AG09319 (cell line): Measurements from ENCODE around the gene NR1I3.

Experiments used
- DNase-seq: peaks from one replicate; pipeline ENCODE4 v3.0.0-alpha.2; 2010; ENCODE audit warnings: low read depth; ENCODE audit errors: extremely low read depth
- TF ChIP-seq, protein P1 (sequence below): IDR thresholded peaks from 2 replicates; pipeline ENCODE4 v1.5.1; 2011; ENCODE audit warnings: low read depth, mild to moderate bottlenecking, inconsistent platforms, low read length, moderate library complexity

Gene NR1I3

DNA sequence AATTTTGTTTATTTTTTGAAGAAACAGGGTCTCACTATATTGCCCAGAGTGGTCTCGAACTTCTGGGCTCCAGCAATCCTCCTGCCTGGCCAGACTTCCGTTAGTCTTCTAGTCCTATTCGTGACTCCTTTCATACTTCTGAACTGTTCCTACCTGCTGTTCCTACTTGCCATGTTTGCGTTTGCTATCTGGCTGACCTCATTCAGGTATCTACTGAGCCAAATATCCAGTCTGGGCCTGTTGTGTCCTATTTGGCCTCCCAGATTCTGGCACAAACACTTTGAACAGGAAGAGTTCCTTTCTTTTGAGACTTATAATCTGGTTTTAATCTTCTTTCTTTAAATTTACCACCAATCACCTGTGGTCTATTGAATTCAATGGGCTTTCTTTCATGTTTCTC is 6.9 kb upstream of the NR1I3 start:
- no peak for DNase-seq
- TF ChIP-seq, protein P1, sequence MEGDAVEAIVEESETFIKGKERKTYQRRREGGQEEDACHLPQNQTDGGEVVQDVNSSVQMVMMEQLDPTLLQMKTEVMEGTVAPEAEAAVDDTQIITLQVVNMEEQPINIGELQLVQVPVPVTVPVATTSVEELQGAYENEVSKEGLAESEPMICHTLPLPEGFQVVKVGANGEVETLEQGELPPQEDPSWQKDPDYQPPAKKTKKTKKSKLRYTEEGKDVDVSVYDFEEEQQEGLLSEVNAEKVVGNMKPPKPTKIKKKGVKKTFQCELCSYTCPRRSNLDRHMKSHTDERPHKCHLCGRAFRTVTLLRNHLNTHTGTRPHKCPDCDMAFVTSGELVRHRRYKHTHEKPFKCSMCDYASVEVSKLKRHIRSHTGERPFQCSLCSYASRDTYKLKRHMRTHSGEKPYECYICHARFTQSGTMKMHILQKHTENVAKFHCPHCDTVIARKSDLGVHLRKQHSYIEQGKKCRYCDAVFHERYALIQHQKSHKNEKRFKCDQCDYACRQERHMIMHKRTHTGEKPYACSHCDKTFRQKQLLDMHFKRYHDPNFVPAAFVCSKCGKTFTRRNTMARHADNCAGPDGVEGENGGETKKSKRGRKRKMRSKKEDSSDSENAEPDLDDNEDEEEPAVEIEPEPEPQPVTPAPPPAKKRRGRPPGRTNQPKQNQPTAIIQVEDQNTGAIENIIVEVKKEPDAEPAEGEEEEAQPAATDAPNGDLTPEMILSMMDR = no peak

GRCh38 chr1:161242313-161242712 is 4.3 kb upstream of the NR1I3 start:
- TF ChIP-seq, protein P1 = no peak
- no peak for DNase-seq

GRCh38 chr1:161241682-161242081 is 3.7 kb upstream of the NR1I3 start:
- no peak for DNase-seq

GRCh38 chr1:161235957-161236775 is 1.8 kb downstream of the NR1I3 start:
- DNase-seq = no peak
- TF ChIP-seq, protein P1 = no peak

More at GRCh38 chr1:161241682-161242081, 3.7 kb upstream of the NR1I3 start:
- TF ChIP-seq, protein P1 = no peak

DNA sequence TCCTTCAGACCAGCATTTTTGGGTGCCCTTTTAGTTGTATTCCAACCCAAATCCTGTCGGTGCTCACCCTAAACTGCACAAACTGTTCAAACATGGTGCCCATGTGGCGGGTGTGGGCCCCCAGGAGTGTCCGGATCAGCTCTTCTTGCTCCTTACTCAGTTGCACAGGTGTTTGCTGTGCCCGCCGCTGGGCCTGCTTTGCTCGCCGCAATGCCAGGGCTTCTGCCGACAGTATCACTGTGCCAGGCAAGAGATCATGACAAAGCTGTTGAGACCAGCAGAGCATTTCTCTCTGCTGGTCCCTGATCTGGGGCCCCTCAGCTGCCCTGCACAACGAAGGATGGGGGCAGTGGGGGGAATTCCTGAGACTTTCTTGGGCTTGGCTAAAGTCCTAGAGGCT is 4.9 kb downstream of the NR1I3 start:
- TF ChIP-seq, protein P1 = no peak
- DNase-seq = no peak

DNA sequence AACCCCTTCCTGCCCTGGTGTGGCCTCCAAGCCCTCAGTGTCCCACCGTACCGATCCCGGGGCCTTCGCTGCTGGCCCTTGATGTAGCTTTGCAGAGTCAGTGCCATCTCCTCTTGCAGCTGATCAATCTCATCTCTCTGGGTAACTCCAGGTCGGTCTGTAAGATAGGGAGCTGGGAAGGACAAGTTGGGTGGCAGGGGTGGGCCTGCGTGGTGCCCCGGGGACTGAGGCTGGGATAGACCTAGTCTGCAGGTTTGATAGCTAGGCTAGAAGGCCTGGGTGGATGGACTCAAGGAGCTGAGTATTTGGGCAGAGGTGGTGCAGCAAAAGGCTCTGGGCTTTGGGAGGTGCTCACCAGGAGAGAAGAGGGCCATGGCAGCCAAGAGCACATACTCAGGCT is 7.2 kb downstream of the NR1I3 start:
- no peak for DNase-seq
- TF ChIP-seq, protein P1 = no peak

GRCh38 chr1:161229896-161230295 is 8.1 kb downstream of the NR1I3 start:
- DNase-seq = no peak
- TF ChIP-seq, protein P1 = no peak
